ENCODE measurements around the gene PPP1R12A. TPM values are rescaled to one million over a fixed set of nuclear protein-coding genes. Genes with fewer than 3 reads are reported as not detected.

Gene PPP1R12A
- total and polyA plus RNA-seq, 4 donors, result 13.2 to 250 (median 38.2) TPM

DNA sequence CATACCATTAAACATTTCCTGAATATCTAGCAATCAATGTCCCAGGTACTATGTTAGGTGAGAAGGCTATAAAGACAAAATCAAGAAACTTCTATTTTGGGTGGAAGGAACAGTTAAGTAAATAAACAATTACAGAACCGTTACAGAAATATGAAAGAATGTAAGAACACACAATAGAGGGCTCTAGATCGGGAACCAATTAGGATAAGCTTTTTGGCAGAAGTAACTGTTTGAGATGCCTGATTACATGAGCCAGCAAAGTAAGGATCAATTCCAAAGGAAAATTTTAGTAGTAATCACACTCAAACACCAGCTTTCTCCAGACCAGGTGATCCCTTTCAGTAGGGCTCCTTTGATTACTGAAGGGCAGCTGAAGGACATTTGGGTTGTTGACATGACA is 33.9 kb downstream of the PPP1R12A start:
- WGBS, 2 donors, result 32 to 71% methylated on average over 2 of the region's 2 CpGs
- DNase-seq (no peak), ATAC-seq (ENCODE audit: insufficient read depth, low FRiP score) (no peak)
- no peaks in the 10 kb centered on the region for H3K9me3 ChIP-seq (ENCODE audit: control insufficient read depth in 4 of 4, insufficient read depth in 3 of 4, low read length in 3 of 4)
- no peak overlapping the region for H3K9ac ChIP-seq (ENCODE audit: insufficient read depth in 1 of 2, low read length in 2 of 2)
- no peaks in the 10 kb centered on the region for H3K36me3 ChIP-seq (ENCODE audit: control insufficient read depth in 4 of 4, insufficient read depth in 4 of 4, low read length in 4 of 4)
- H3K4me1 ChIP-seq (ENCODE audit: control insufficient read depth in 5 of 5, insufficient read depth in 5 of 5, low read length in 5 of 5), result peaks cover 2 to 28% (median 5%) of the 10 kb centered on the region in 5 donors
- H3K4me3 ChIP-seq, result no peak overlapping the region
- TF ChIP-seq, protein P1, sequence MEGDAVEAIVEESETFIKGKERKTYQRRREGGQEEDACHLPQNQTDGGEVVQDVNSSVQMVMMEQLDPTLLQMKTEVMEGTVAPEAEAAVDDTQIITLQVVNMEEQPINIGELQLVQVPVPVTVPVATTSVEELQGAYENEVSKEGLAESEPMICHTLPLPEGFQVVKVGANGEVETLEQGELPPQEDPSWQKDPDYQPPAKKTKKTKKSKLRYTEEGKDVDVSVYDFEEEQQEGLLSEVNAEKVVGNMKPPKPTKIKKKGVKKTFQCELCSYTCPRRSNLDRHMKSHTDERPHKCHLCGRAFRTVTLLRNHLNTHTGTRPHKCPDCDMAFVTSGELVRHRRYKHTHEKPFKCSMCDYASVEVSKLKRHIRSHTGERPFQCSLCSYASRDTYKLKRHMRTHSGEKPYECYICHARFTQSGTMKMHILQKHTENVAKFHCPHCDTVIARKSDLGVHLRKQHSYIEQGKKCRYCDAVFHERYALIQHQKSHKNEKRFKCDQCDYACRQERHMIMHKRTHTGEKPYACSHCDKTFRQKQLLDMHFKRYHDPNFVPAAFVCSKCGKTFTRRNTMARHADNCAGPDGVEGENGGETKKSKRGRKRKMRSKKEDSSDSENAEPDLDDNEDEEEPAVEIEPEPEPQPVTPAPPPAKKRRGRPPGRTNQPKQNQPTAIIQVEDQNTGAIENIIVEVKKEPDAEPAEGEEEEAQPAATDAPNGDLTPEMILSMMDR (IDR thresholded peaks at IDR 0.05; ENCODE audit: control extremely low read depth, extremely low read depth), result no peak
- H3K27me3 ChIP-seq (ENCODE audit: control insufficient read depth in 3 of 3, insufficient read depth in 3 of 3, low read length in 2 of 3), result no peaks in the 10 kb centered on the region
- no peak overlapping the region for H3K27ac ChIP-seq (ENCODE audit: low read depth in 1 of 2, low read length in 1 of 2)

DNA sequence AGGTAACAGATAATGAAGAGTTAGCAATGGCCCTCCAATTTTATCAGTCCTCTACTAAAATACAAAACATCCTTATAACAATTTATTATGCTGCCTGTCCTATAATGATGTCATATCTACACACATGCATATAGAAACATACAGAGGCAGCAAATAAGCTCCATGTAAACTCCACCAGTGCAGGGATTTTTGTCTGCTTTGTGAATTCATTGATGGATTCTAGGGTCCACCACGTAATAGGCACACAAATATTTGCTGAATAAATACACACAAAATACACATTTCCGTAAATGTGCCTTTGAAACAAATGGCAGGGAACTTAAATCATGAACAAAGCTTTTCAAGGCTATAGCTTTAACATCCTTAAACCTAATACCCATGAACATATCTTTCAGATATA is 34.7 kb downstream of the PPP1R12A start:
- Histone ChIP-seq H3K9me3 (ENCODE audit: control insufficient read depth in 4 of 4, insufficient read depth in 3 of 4, low read length in 3 of 4) (no peaks in the 10 kb centered on the region), H3K4me1 (ENCODE audit: control insufficient read depth in 5 of 5, insufficient read depth in 5 of 5, low read length in 5 of 5) (peaks cover 2 to 28% (median 8%) of the 10 kb centered on the region in 5 donors), H3K27ac (ENCODE audit: low read depth in 1 of 2, low read length in 1 of 2) (no peak overlapping the region), H3K9ac (ENCODE audit: insufficient read depth in 1 of 2, low read length in 2 of 2) (no peak overlapping the region), H3K36me3 (ENCODE audit: control insufficient read depth in 4 of 4, insufficient read depth in 4 of 4, low read length in 4 of 4) (no peaks in the 10 kb centered on the region), H3K4me3 (no peak overlapping the region), H3K27me3 (ENCODE audit: control insufficient read depth in 3 of 3, insufficient read depth in 3 of 3, low read length in 2 of 3) (no peaks in the 10 kb centered on the region)
- ATAC-seq (ENCODE audit: insufficient read depth, low FRiP score) (no peak), DNase-seq (no peak)
- TF ChIP-seq, protein P1 (IDR thresholded peaks at IDR 0.05; ENCODE audit: control extremely low read depth, extremely low read depth), result no peak
- 82 to 88% methylated on average over 2 of the region's 2 CpGs for WGBS, 2 donors

DNA sequence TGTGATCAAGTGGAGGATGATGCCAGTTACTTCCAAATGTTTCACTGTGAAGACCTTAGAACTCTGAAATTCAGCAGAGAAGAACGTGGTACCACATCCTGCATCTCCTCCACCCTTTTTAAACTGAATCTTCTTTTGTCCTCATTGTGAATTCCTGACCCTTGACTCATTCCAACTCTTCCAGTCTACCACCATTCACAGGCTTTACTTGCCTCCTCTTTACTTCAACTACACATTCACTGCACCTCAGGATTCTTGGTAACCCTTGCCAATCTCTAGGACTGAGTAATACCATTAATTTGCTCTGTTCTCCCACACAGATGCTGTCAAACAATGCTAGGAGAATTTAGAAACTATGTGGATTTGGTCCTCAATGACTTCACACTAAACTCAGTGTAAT is 37.3 kb downstream of the PPP1R12A start:
- Histone ChIP-seq H3K9ac (ENCODE audit: insufficient read depth in 1 of 2, low read length in 2 of 2) (no peak overlapping the region), H3K9me3 (ENCODE audit: control insufficient read depth in 4 of 4, insufficient read depth in 3 of 4, low read length in 3 of 4) (no peaks in the 10 kb centered on the region), H3K27me3 (ENCODE audit: control insufficient read depth in 3 of 3, insufficient read depth in 3 of 3, low read length in 2 of 3) (no peaks in the 10 kb centered on the region), H3K4me3 (no peak overlapping the region), H3K4me1 (ENCODE audit: control insufficient read depth in 5 of 5, insufficient read depth in 5 of 5, low read length in 5 of 5) (peaks cover 2 to 22% (median 8%) of the 10 kb centered on the region in 5 donors), H3K27ac (ENCODE audit: low read depth in 1 of 2, low read length in 1 of 2) (no peak overlapping the region), H3K36me3 (ENCODE audit: control insufficient read depth in 4 of 4, insufficient read depth in 4 of 4, low read length in 4 of 4) (no peaks in the 10 kb centered on the region)
- TF ChIP-seq, protein P1 (IDR thresholded peaks at IDR 0.05; ENCODE audit: control extremely low read depth, extremely low read depth), result no peak
- no peak for ATAC-seq (ENCODE audit: insufficient read depth, low FRiP score)
- WGBS, 2 donors, result 74 to 75% methylated on average over 1 of the region's 1 CpG
- no peak for DNase-seq

DNA sequence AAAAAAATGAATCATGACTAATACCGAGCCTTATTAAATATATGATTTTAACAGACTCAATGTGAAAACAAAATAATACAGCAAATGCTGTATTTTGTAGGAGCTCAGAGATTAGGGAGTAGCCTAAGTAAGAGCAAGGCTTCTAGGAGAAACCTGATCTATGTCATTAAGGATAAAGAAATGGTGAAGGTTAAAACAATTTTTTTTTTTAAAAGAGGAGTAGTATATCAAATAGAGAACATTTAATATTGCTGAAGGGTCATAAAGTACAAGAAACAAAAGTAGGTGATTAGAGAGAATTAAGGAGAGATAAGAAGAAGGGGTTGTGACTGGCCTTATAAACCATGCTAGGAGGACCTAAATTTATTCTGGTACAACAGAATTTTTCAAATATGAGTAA is 39.1 kb downstream of the PPP1R12A start:
- Histone ChIP-seq H3K9ac (ENCODE audit: insufficient read depth in 1 of 2, low read length in 2 of 2) (no peak overlapping the region), H3K4me3 (no peak overlapping the region), H3K36me3 (ENCODE audit: control insufficient read depth in 4 of 4, insufficient read depth in 4 of 4, low read length in 4 of 4) (peaks cover 0 to 3% (median 0%) of the 10 kb centered on the region in 4 donors), H3K27ac (ENCODE audit: low read depth in 1 of 2, low read length in 1 of 2) (no peak overlapping the region), H3K9me3 (ENCODE audit: control insufficient read depth in 4 of 4, insufficient read depth in 3 of 4, low read length in 3 of 4) (peaks cover 0 to 2% (median 0%) of the 10 kb centered on the region in 4 donors), H3K27me3 (ENCODE audit: control insufficient read depth in 3 of 3, insufficient read depth in 3 of 3, low read length in 2 of 3) (no peaks in the 10 kb centered on the region), H3K4me1 (ENCODE audit: control insufficient read depth in 5 of 5, insufficient read depth in 5 of 5, low read length in 5 of 5) (peaks cover 0 to 18% (median 3%) of the 10 kb centered on the region in 5 donors)
- TF ChIP-seq, protein P1 (IDR thresholded peaks at IDR 0.05; ENCODE audit: control extremely low read depth, extremely low read depth), result no peak
- no peak for DNase-seq
- ATAC-seq (ENCODE audit: insufficient read depth, low FRiP score), result no peak
- WGBS, 2 donors, result 66 to 91% methylated on average over 1 of the region's 1 CpG
